ENCODE measurements around the gene AURKB. TPM values are rescaled to one million over a fixed set of nuclear protein-coding genes. Genes with fewer than 3 reads are reported as not detected.

AURKB gene
- total and polyA plus RNA-seq, 2 of the 13 experiments (the other 11 are each of a cell fraction or from before 2014, with no cell fraction given), result 29.5 to 75.3 TPM

GRCh38 chr17:8162997-8163977 lies 47.1 kb downstream of the AURKB start (continued):
- TF ChIP-seq, protein P1, sequence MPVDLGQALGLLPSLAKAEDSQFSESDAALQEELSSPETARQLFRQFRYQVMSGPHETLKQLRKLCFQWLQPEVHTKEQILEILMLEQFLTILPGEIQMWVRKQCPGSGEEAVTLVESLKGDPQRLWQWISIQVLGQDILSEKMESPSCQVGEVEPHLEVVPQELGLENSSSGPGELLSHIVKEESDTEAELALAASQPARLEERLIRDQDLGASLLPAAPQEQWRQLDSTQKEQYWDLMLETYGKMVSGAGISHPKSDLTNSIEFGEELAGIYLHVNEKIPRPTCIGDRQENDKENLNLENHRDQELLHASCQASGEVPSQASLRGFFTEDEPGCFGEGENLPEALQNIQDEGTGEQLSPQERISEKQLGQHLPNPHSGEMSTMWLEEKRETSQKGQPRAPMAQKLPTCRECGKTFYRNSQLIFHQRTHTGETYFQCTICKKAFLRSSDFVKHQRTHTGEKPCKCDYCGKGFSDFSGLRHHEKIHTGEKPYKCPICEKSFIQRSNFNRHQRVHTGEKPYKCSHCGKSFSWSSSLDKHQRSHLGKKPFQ (CRISPR knock-in tag; IDR thresholded peaks at IDR 0.05; ENCODE audit: insufficient replicate concordance), result no peak
- TF ChIP-seq, protein P2, sequence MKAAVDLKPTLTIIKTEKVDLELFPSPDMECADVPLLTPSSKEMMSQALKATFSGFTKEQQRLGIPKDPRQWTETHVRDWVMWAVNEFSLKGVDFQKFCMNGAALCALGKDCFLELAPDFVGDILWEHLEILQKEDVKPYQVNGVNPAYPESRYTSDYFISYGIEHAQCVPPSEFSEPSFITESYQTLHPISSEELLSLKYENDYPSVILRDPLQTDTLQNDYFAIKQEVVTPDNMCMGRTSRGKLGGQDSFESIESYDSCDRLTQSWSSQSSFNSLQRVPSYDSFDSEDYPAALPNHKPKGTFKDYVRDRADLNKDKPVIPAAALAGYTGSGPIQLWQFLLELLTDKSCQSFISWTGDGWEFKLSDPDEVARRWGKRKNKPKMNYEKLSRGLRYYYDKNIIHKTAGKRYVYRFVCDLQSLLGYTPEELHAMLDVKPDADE (CRISPR knock-in tag; IDR thresholded peaks at IDR 0.05), result no peak
- TF ChIP-seq PCBP1 (IDR thresholded peaks at IDR 0.05; ENCODE audit: borderline replicate concordance, low read depth, low read length) (peak; percentile 67; the same call in 1 of the 2 replicates), ZC3H4 (CRISPR knock-in tag; IDR thresholded peaks at IDR 0.05; ENCODE audit: borderline replicate concordance) (no peak), ARID4A (CRISPR knock-in tag; IDR thresholded peaks at IDR 0.05; ENCODE audit: borderline replicate concordance) (peak; percentile 45), KLF12 (CRISPR knock-in tag; IDR thresholded peaks at IDR 0.05; ENCODE audit: borderline replicate concordance) (no peak; the same call in 1 of the 2 replicates), ZFX (CRISPR knock-in tag; IDR thresholded peaks at IDR 0.05; ENCODE audit: low read depth) (peak; percentile 64), GFI1 (CRISPR knock-in tag; IDR thresholded peaks at IDR 0.05; ENCODE audit: borderline replicate concordance) (no peak), CENPT (CRISPR knock-in tag; IDR thresholded peaks at IDR 0.05; ENCODE audit: low read depth) (no peak), HHEX (CRISPR knock-in tag; IDR thresholded peaks at IDR 0.05) (no peak), SMARCE1 (IDR thresholded peaks at IDR 0.05; ENCODE audit: borderline replicate concordance) (no peak), MYC (CRISPR knock-in tag; IDR thresholded peaks at IDR 0.05; ENCODE audit: borderline replicate concordance) (peak; percentile 48; the same call in 1 of the 2 replicates), HIC2 (CRISPR knock-in tag; IDR thresholded peaks at IDR 0.05; ENCODE audit: low read depth) (no peak)
- TF ChIP-seq, protein P3, sequence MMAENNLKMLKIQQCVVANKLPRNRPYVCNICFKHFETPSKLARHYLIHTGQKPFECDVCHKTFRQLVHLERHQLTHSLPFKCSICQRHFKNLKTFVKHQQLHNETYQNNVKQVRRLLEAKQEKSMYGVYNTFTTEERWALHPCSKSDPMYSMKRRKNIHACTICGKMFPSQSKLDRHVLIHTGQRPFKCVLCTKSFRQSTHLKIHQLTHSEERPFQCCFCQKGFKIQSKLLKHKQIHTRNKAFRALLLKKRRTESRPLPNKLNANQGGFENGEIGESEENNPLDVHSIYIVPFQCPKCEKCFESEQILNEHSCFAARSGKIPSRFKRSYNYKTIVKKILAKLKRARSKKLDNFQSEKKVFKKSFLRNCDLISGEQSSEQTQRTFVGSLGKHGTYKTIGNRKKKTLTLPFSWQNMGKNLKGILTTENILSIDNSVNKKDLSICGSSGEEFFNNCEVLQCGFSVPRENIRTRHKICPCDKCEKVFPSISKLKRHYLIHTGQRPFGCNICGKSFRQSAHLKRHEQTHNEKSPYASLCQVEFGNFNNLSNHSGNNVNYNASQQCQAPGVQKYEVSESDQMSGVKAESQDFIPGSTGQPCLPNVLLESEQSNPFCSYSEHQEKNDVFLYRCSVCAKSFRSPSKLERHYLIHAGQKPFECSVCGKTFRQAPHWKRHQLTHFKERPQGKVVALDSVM (CRISPR knock-in tag; IDR thresholded peaks at IDR 0.05), result no peak
- TF ChIP-seq, protein P4, sequence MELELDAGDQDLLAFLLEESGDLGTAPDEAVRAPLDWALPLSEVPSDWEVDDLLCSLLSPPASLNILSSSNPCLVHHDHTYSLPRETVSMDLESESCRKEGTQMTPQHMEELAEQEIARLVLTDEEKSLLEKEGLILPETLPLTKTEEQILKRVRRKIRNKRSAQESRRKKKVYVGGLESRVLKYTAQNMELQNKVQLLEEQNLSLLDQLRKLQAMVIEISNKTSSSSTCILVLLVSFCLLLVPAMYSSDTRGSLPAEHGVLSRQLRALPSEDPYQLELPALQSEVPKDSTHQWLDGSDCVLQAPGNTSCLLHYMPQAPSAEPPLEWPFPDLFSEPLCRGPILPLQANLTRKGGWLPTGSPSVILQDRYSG (CRISPR knock-in tag; IDR thresholded peaks at IDR 0.05), result no peak

Measured in HepG2 (cell line).